Measurements from ENCODE around the gene ATP8A2.
A peak's percentile ranks its signal among the peaks of the same experiment; 100 is the strongest.

Gene ATP8A2

GRCh38 chr13:25992076-25992475 lies 620.3 kb downstream of the ATP8A2 start:
- no peak for DNase-seq

DNA sequence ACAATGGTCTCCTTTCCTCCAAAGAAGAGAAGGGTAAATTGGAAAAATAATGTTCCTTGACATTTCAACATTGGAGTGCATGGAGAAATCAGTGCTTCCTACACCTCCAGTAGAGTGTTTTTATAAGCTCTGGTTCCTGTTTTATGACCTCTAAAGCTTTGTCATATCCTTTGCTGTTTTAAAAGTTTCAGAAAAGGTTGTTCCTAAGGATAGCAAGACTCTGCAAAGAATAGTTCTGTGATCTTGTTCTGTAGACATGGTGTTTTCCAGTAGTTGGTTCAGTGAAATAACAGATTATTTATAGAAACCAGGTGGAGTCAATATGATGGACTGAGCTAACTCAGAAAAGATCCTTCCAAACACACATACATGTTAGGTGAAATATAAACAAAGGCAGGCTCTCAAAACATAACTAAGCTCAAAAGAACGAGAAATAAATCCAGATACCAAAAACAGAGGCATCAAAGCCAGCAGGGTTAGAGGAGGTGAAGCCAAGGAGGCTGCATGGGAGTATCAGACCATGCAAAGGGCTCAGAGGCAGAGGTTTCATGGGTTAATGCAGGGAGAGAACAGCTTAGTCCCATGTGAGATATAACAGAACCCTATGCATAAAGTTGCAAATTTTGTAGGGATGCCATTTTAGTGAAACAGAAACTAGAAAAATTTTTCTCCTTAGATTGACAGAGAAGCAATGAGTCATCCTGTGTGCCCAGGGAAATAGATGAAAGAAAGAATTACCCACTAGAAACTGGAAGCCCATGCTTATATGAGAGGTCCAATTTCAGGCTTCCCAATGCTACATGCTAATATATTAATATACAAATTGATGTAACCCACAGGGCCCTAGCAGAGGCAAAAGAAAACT lies 635.7 kb downstream of the ATP8A2 start:
- no peak for DNase-seq

DNA sequence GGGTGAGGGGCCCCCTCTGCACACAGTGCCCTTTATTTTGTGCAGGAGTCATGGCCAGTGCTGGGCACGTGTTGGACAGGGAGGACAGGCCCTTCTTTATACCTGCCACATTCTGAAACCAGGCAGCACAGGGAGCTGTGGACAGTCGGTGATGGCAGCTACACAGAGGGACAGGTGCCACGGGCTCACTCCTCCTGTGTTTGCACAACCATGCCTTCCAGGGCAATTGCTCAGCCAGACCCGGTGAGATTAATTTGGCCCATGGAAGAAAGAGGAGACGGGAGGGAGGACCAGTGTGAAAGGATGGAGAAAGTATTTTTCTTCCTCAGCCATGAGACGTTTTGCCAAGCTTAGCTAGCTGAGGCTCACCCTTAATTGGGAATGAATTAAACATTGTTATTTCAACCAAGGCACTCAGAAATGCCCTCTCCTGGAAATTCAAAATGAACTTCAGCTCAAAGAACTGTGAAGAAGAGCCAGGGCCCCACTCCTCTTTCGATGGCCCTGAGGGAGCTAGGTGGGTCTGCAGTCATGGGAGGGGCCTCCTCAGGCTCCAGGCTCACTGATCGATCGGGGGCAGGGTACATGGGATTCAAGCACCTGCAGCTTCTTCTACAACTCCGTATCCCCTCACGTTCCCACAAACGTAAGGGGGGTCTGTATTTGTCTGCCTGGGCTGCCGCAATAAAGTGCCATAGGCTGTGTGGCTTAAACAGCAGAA lies 638.9 kb downstream of the ATP8A2 start:
- DNase-seq: no peak

DNA sequence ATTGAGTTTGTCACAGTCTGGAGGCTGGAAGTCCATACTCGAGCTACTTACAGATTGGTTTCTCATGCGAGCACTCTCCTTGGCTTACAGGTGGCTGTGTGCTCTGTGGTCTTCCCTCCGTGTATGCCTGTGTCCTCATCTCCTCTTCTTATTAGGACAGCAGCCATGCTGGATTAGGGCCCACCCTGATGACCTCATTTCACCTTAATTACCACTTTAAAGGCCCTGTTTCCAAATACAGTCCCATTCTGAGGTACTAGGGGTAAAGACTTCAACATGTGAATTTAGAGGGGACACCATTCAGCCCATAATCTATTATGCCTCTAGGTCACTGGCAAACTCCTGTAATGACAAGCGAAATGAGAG lies 639.4 kb downstream of the ATP8A2 start:
- DNase-seq: no peak

- DNase-seq: peak in 1 of 56 donors; percentile 19
Observed at GRCh38 chr13:26011996-26012821, 640.4 kb downstream of the ATP8A2 start.

GRCh38 chr13:26012995-26013394 lies 641.2 kb downstream of the ATP8A2 start:
- DNase-seq: no peak

DNA sequence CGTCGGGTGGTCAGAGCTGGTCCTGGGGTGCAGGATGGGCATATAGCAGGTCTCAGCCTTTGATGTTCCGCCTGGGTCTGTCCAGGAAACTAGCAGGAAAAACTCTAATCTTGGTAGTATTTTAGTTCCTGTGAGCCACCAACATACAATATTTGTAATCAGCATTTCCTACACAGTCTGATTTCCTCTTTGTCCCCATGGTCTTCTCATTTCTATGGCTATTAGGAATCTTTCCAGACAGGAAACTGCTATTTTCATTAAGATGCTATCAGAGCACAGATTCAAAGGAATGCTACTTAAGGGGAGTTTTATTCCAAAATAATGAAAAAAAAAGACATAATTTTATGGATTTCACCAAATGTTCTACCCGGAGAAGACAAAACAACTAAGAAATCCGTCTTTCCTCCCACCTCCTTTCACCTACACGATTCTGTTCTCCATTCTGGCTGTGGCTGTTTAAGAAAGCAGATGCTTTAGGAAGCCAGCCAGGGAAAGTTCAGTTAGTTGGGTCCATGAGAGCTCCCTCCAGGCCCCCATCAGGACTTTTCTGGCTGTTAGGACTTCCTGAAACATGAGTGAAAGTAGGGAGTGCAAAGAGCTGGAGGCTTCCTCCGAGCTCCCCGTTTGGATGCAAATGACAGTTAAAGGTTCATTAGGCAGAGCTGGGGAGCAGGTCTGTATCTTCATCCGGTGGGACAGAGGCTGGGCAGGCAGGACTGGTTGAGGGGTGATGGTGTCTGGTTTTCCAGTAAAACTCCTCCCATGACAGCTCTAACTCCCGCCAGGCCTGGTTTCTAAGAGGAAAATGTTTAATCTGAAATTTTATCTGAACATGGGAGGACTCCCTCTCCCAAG lies 643.7 kb downstream of the ATP8A2 start:
- DNase-seq: no peak

- no peak for DNase-seq
Observed at GRCh38 chr13:26016189-26016588, 644.4 kb downstream of the ATP8A2 start.

GRCh38 chr13:26017196-26017921 lies 645.6 kb downstream of the ATP8A2 start:
- peak in 20 of 56 donors; percentile 6 to 70 (median 34) for DNase-seq

DNA sequence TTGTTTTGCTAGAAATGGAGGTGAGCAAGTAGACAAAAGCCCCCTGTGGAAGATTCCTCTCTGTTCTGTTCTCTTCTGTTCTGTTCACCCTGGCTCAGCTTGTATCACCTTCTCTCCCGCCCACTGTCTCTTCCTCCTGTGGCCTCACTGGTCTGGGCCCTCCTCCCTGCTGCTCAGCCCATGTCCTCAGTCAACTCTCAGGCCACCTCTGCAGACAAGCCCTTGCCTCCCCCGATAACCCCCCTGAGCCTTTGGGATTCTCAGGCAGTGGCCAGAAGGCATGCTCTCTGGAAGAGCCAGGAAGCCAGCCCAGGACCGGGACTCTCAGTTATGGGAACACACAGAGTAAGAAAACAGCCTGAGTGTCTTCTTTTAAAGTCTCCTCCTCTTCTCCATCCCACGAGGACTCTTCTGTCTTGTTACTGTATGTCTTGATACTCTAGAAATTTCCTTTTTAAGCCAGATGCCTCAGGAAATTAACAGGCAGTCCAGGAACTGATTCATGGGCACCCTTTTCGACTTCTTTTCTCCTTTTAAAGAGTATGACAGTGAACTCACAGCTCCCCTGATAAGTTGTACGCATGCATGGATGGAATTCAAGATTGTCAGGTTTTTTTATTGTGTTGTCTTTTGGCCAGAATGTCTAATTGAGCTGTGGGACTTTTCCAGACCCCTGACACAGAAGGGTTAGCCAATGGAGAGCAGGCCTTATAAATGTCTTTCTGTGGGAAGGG lies 646.3 kb downstream of the ATP8A2 start:
- no peak for DNase-seq

GRCh38 chr13:26019251-26019650 lies 647.5 kb downstream of the ATP8A2 start:
- DNase-seq: no peak

- DNase-seq: no peak
Observed at GRCh38 chr13:26019881-26020870, 648.4 kb downstream of the ATP8A2 start.

GRCh38 chr13:26020891-26021290 lies 649.1 kb downstream of the ATP8A2 start:
- no peak for DNase-seq

GRCh38 chr13:26021516-26021915 lies 649.7 kb downstream of the ATP8A2 start:
- no peak for DNase-seq

GRCh38 chr13:26021956-26022355 lies 650.2 kb downstream of the ATP8A2 start:
- DNase-seq: no peak

- peak in 1 of 56 donors; percentile 28 for DNase-seq
Observed at GRCh38 chr13:26022538-26023292, 650.9 kb downstream of the ATP8A2 start.

DNA sequence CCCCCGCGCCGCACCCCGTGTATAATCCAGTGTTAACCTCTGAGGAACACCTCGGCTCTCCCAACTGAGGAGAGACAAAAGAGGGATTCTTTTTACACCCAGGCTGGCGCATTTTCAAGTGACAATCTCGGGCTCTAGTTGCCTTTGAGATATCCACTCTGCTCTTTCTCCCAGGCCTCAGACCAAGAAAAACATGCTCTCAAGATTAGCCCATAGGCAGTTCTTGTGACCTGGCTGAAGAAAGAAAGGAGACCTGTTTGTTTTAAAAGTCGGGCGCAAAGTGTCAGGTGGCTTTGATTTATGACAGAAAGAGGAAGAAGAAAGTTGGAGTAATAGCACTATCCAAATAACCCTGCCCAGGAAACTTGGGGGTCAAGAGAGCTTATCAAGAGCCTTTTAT lies 652.8 kb downstream of the ATP8A2 start:
- no peak for DNase-seq

Measured in amygdala (tissue), 56 donors.